GM12874 (cell line): ENCODE results near the gene TK2.

Experiments used
- CTCF ChIP-seq: IDR thresholded peaks from 2 replicates; pipeline ENCODE4 v1.5.1; 2011; ENCODE audit warnings: low read depth, mild to moderate bottlenecking, control low read depth, low read length, moderate library complexity; ENCODE audit not compliant: insufficient read depth

Gene TK2

GRCh38 chr16:66549284-66550131, at the start of gene TK2:
TK2 (minus strand) TSS chr16:66550122; CDS start chr16:66550061, 61 bp downstream.
- TF ChIP-seq CTCF: 0 out of 2 replicates have a peak, but pooled peaks have one; percentile 24

- TF ChIP-seq CTCF: no peak
Observed at GRCh38 chr16:66598111-66598510, 48.2 kb upstream of the TK2 start.

- TF ChIP-seq CTCF: no peak
Observed at GRCh38 chr16:66596986-66597848, 47.3 kb upstream of the TK2 start.

- TF ChIP-seq CTCF: no peak
Observed at GRCh38 chr16:66594739-66595138, 44.8 kb upstream of the TK2 start.

GRCh38 chr16:66592814-66593213, 42.9 kb upstream of the TK2 start:
- no peak for TF ChIP-seq CTCF

- no peak for TF ChIP-seq CTCF
Observed at GRCh38 chr16:66592241-66592640, 42.3 kb upstream of the TK2 start.

- TF ChIP-seq CTCF: no peak
Observed at GRCh38 chr16:66591018-66591417, 41.1 kb upstream of the TK2 start.
